Vagina (tissue), 2 donors: ENCODE data around the gene NDUFS7. TPM values are rescaled to one million over a fixed set of nuclear protein-coding genes. Genes with fewer than 3 reads are reported as not detected.

Experiments
- DNase-seq, 2 donors: peaks; one replicate each; pipeline ENCODE4 v3.0.0-alpha.2; 2017; ENCODE audit errors: extremely low spot score in 2 of 2
- H3K27ac ChIP-seq: fragments of 200-600 bp; sonication (generic); one replicate; pipeline ENCODE4 v1.5.1; 2019
- H3K27me3 ChIP-seq: fragments of 200-600 bp; sonication (generic); one replicate; pipeline ENCODE4 v1.5.1; 2019
- H3K36me3 ChIP-seq, 2 donors: fragments of 200-600 bp; sonication (generic); one replicate each; pipeline ENCODE4 v1.5.1; 2017 to 2019
- H3K4me1 ChIP-seq: fragments of 200-600 bp; sonication (generic); one replicate; pipeline ENCODE4 v1.5.1; 2019
- H3K4me3 ChIP-seq, 2 donors: fragments of 200-600 bp; sonication (generic); 1 replicate in 1 of 2; 2 replicates in 1 of 2; pipeline ENCODE4 v1.5.1; 2016 to 2019
- H3K9me3 ChIP-seq: fragments of 200-600 bp; sonication (generic); one replicate; pipeline ENCODE4 v1.5.1; 2019
- CTCF ChIP-seq, 3 experiments: fragments of 450-650 bp in 2 of 3; fragments of 200-600 bp in 1 of 3; sonication (generic) in 1 of 3; IDR thresholded peaks; one replicate each; pipeline ENCODE4 v1.5.1; 2017 to 2019; ENCODE audit warnings: antibody characterized with exemption in 3 of 3, mild to moderate bottlenecking in 2 of 3, moderate library complexity in 2 of 3
- POLR2A ChIP-seq, 2 donors: fragments of 450-650 bp; IDR thresholded peaks; one replicate each; pipeline ENCODE4 v1.6.1; 2017; ENCODE audit warnings: antibody characterized with exemption in 2 of 2, mild to moderate bottlenecking in 2 of 2, moderate library complexity in 2 of 2
- POLR2AphosphoS5 ChIP-seq, 2 donors: sonication (generic); formaldehyde crosslinking; IDR thresholded peaks; one replicate each; pipeline ENCODE4 v1.9.0; 2017; ENCODE audit warnings: antibody characterized with exemption in 2 of 2, mild to moderate bottlenecking in 2 of 2, low read depth in 1 of 2; ENCODE audit not compliant: insufficient read depth in 1 of 2
- intact Hi-C: fragments of 100-400 bp; cut with DNase I; formaldehyde crosslinking; loops from one replicate; pipeline ENCODE4 v1.15.1; 2023
- total RNA-seq: library from RNA; depleted of rRNA; stranded (reverse); fragments of >200 nt; gene quantifications from one replicate; pipeline ENCODE4 v1.2.3, GENCODE V29; 2016

The NDUFS7 gene
- total RNA-seq, 1 donor from 2014 or later = 141 TPM

- TF ChIP-seq CTCF (IDR thresholded peaks at IDR 0.05) (no peak), POLR2A (IDR thresholded peaks at IDR 0.05) (no peak), POLR2AphosphoS5 (IDR thresholded peaks at IDR 0.05; ENCODE audit: insufficient read depth in 1 of 2, low read depth in 1 of 2) (no peak)
- H3K9me3 ChIP-seq = no peaks in the 10 kb centered on the region
- no peaks in the 10 kb centered on the region for H3K27me3 ChIP-seq
- no peak overlapping the region for H3K27ac ChIP-seq
- H3K4me3 ChIP-seq = no peak overlapping the region
- peaks cover 0 to 2% of the 10 kb centered on the region in 2 donors for H3K36me3 ChIP-seq
- intact Hi-C loops = no loop called here
- DNase-seq = no peak
- peaks cover 8% of the 10 kb centered on the region for H3K4me1 ChIP-seq
These were observed 4.4 kb upstream of the NDUFS7 start for GRCh38 chr19:1379126-1379905.

GRCh38 chr19:1379961-1380489 is 3.7 kb upstream of the NDUFS7 start:
- no peaks in the 10 kb centered on the region for H3K36me3 ChIP-seq
- H3K4me1 ChIP-seq = peaks cover 15% of the 10 kb centered on the region
- intact Hi-C loops = loop anchor here (10.0 kb wide), 1 partner anchor 105 kb away; the partner anchor contains the start of gene FAM174C
- no peak overlapping the region for H3K27ac ChIP-seq
- no peaks in the 10 kb centered on the region for H3K9me3 ChIP-seq
- DNase-seq = no peak
- TF ChIP-seq CTCF (IDR thresholded peaks at IDR 0.05) = no peak
- TF ChIP-seq POLR2A (IDR thresholded peaks at IDR 0.05) = no peak
- TF ChIP-seq POLR2AphosphoS5 (IDR thresholded peaks at IDR 0.05; ENCODE audit: insufficient read depth in 1 of 2, low read depth in 1 of 2) = no peak
- no peaks in the 10 kb centered on the region for H3K27me3 ChIP-seq
- no peak overlapping the region for H3K4me3 ChIP-seq

GRCh38 chr19:1382250-1382649 is 1.5 kb upstream of the NDUFS7 start:
- Histone ChIP-seq H3K36me3 (no peaks in the 10 kb centered on the region), H3K4me1 (peaks cover 36% of the 10 kb centered on the region), H3K9me3 (no peaks in the 10 kb centered on the region), H3K27me3 (no peaks in the 10 kb centered on the region), H3K4me3 (no peak overlapping the region), H3K27ac (no peak overlapping the region)
- DNase-seq = no peak
- TF ChIP-seq POLR2AphosphoS5 (IDR thresholded peaks at IDR 0.05; ENCODE audit: insufficient read depth in 1 of 2, low read depth in 1 of 2) = no peak
- TF ChIP-seq CTCF (IDR thresholded peaks at IDR 0.05) = no peak
- intact Hi-C loops = loop anchor here (10.0 kb wide), 1 partner anchor 107 kb away; the partner anchor contains the start of gene FAM174C

GRCh38 chr19:1383017-1383311 is 743 bp upstream of the NDUFS7 start:
- no peak for DNase-seq
- TF ChIP-seq POLR2AphosphoS5 (IDR thresholded peaks at IDR 0.05; ENCODE audit: insufficient read depth in 1 of 2, low read depth in 1 of 2) (no peak), CTCF (IDR thresholded peaks at IDR 0.05) (no peak), POLR2A (IDR thresholded peaks at IDR 0.05) (no peak)
- peak overlapping the region; percentile 70 to 84 for H3K4me3 ChIP-seq
- peaks cover 40% of the 10 kb centered on the region for H3K4me1 ChIP-seq
- H3K36me3 ChIP-seq = peaks cover 0 to under 1% of the 10 kb centered on the region in 2 donors
- no peak overlapping the region for H3K27ac ChIP-seq
- H3K9me3 ChIP-seq = no peaks in the 10 kb centered on the region
- intact Hi-C loops = loop anchor here (10.0 kb wide), 1 partner anchor 108 kb away; the partner anchor contains the start of gene FAM174C
- H3K27me3 ChIP-seq = no peaks in the 10 kb centered on the region

GRCh38 chr19:1384085-1384462 is 367 bp downstream of the NDUFS7 start:
- Histone ChIP-seq H3K9me3 (no peaks in the 10 kb centered on the region), H3K27me3 (no peaks in the 10 kb centered on the region), H3K4me1 (peaks cover 40% of the 10 kb centered on the region), H3K27ac (peak overlapping the region; percentile 92), H3K4me3 (peak overlapping the region; percentile 70 to 84), H3K36me3 (peaks cover 0 to 12% of the 10 kb centered on the region in 2 donors)
- intact Hi-C loops = loop anchor here (10.0 kb wide), 1 partner anchor 109 kb away; the partner anchor contains the start of gene FAM174C
- TF ChIP-seq POLR2AphosphoS5 (IDR thresholded peaks at IDR 0.05; ENCODE audit: insufficient read depth in 1 of 2, low read depth in 1 of 2) (no peak), CTCF (IDR thresholded peaks at IDR 0.05) (no peak), POLR2A (IDR thresholded peaks at IDR 0.05) (no peak)
- DNase-seq = no peak
